GM11168 (cell line): ENCODE measurements around the gene DCLRE1C.
"Not testable (repeated sequence)": the region's sequence is repeated elsewhere in the genome, so short reads cannot be mapped to it uniquely, and the experiment has no call there.

ENCODE experiments used
- in situ Hi-C: fragments of 300-500 bp; cut with MboI; formaldehyde crosslinking; loops from one replicate; pipeline ENCODE4 v1.12.0; 2022; ENCODE audit warnings: low sequenced_read_pairs; ENCODE audit not compliant: unreplicated experiment

The DCLRE1C gene

GRCh38 chr10:14891151-14891550 lies 62.7 kb downstream of the DCLRE1C start:
- in situ Hi-C loops = no loop called here

GRCh38 chr10:14889318-14889717 lies 64.6 kb downstream of the DCLRE1C start:
- in situ Hi-C loops = no loop called here

GRCh38 chr10:14884082-14884481 lies 69.8 kb downstream of the DCLRE1C start:
- in situ Hi-C loops = no loop called here

GRCh38 chr10:14880229-14880628 lies 73.7 kb downstream of the DCLRE1C start:
- in situ Hi-C loops = no loop called here

GRCh38 chr10:14879928-14880193 lies 74.0 kb downstream of the DCLRE1C start:
- in situ Hi-C loops = no loop called here

- in situ Hi-C loops = no loop called here
Measured at GRCh38 chr10:14879124-14879927, 74.6 kb downstream of the DCLRE1C start.

- in situ Hi-C loops = no loop called here
Measured at GRCh38 chr10:14878266-14879123, 75.4 kb downstream of the DCLRE1C start, which contains the start of gene SUV39H2. Gene SUV39H2 (plus strand): TSS chr10:14878866. CDS start chr10:14878889, 23 bp downstream.

GRCh38 chr10:14876764-14877163 lies 77.1 kb downstream of the DCLRE1C start:
- in situ Hi-C loops = no loop called here

GRCh38 chr10:14875941-14876340 lies 78.0 kb downstream of the DCLRE1C start:
- in situ Hi-C loops = no loop called here

- in situ Hi-C loops = no loop called here
Measured at GRCh38 chr10:14873090-14873760, 80.7 kb downstream of the DCLRE1C start.

- in situ Hi-C loops = not testable (repeated sequence)
Measured at GRCh38 chr10:14864871-14865270, 89.0 kb downstream of the DCLRE1C start.

GRCh38 chr10:14864466-14864865 lies 89.4 kb downstream of the DCLRE1C start:
- in situ Hi-C loops = not testable (repeated sequence)

GRCh38 chr10:14860791-14861190 lies 93.1 kb downstream of the DCLRE1C start:
- in situ Hi-C loops = no loop called here

GRCh38 chr10:14859775-14860174 lies 94.1 kb downstream of the DCLRE1C start:
- in situ Hi-C loops = no loop called here

GRCh38 chr10:14859043-14859442 lies 94.9 kb downstream of the DCLRE1C start:
- in situ Hi-C loops = no loop called here

GRCh38 chr10:14858338-14858960 lies 95.4 kb downstream of the DCLRE1C start:
- in situ Hi-C loops = no loop called here

GRCh38 chr10:14855453-14855852 lies 98.4 kb downstream of the DCLRE1C start:
- in situ Hi-C loops = no loop called here

GRCh38 chr10:14852236-14852635 lies 101.7 kb downstream of the DCLRE1C start:
- in situ Hi-C loops = no loop called here
